HepG2 (cell line): ENCODE measurements around the gene SLC2A13. TPM values are rescaled to one million over a fixed set of nuclear protein-coding genes. Genes with fewer than 3 reads are reported as not detected.

Experiments used
- ATAC-seq: fragments of 200-7000 bp; cut with Tn5 transposase; 3 replicates; pipeline ENCODE4 v1.9.1; 2020; ENCODE audit warnings: mild to moderate bottlenecking, moderate library complexity
- BruUV-seq: library from RNA; stranded (reverse); fragments of 400-500 nt; replicated peaks from 2 replicates; lab custom pipeline; 2021; lab: Mats Ljungman, UMichigan
- CTCF ChIA-PET: fragments of 300-600 bp; formaldehyde crosslinking; extraction: SDS; loops from one replicate; lab custom pipeline; 2021; ENCODE audit warnings: low total read pairs, inconsistent platforms, low intra/inter-chr PET ratio; lab: Yijun Ruan, JAX
- POLR2A ChIA-PET: fragments of 350-600 bp; sonication (Branson Sonifier 250); formaldehyde crosslinking; loops from one replicate; lab custom pipeline; 2020; ENCODE audit warnings: antibody characterized with exemption, inconsistent platforms; lab: Yijun Ruan, JAX
- DNase-seq: peaks from one replicate; pipeline ENCODE4 v3.0.0-alpha.2; 2015; ENCODE audit warnings: low spot score
- FAIRE-seq: peaks from 3 replicates; lab custom pipeline; 2011; peaks lifted over from hg19 to GRCh38; lab: Jason Lieb, UNC
- H2AFZ ChIP-seq: one replicate; pipeline ENCODE4 v1.6.1; 2011; ENCODE audit warnings: low read length, inconsistent platforms
- H3K27ac ChIP-seq: fragments of 300-600 bp; 3 replicates; pipeline ENCODE4 v1.8.0; 2011; ENCODE audit warnings: mixed run types, mild to moderate bottlenecking, mixed read lengths, low read length, inconsistent platforms; ENCODE audit not compliant: insufficient read depth; ENCODE audit errors: extremely low read length
- H3K27me3 ChIP-seq, 2 experiments: fragments of 200-600 bp in 1 of 2; 2 replicates in 1 of 2; 3 replicates in 1 of 2; pipeline versions ENCODE4 v1.6.0 to v1.8.0; 2011; ENCODE audit warnings: low read length in 2 of 2, mild to moderate bottlenecking in 2 of 2, moderate library complexity in 2 of 2, inconsistent platforms in 1 of 2; ENCODE audit not compliant: insufficient read depth in 2 of 2, control insufficient read depth in 1 of 2
- H3K36me3 ChIP-seq, 2 experiments: fragments of 200-600 bp in 1 of 2; replicated peaks in 1 of 2; 2 replicates in 1 of 2; 3 replicates in 1 of 2; pipeline versions ENCODE4 v1.5.1 to v1.8.0; 2011; ENCODE audit warnings: low read length in 2 of 2, inconsistent platforms in 1 of 2; ENCODE audit not compliant: insufficient read depth in 2 of 2, control insufficient read depth in 1 of 2
- H3K4me1 ChIP-seq: 2 replicates; pipeline ENCODE4 v1.5.1; 2012; ENCODE audit warnings: low read length, inconsistent platforms; ENCODE audit not compliant: insufficient read depth
- H3K4me2 ChIP-seq: 2 replicates; pipeline ENCODE4 v1.6.0; 2011; ENCODE audit warnings: low read depth, low read length, inconsistent platforms
- H3K4me3 ChIP-seq, 3 experiments: fragments of 200-600 bp in 1 of 3; sonication (generic), shearing (Covaris generic) in 1 of 3; replicated peaks in 1 of 3; 2 replicates each; pipeline ENCODE4 v1.5.1; 2011 to 2016; ENCODE audit warnings: low read length in 3 of 3, inconsistent platforms in 2 of 3, low read depth in 2 of 3, mild to moderate bottlenecking in 2 of 3, control low read depth in 1 of 3, mixed read lengths in 1 of 3; ENCODE audit not compliant: insufficient read depth in 1 of 3
- H3K79me2 ChIP-seq: one replicate; pipeline ENCODE4 v1.6.1; 2011; ENCODE audit warnings: low read length, inconsistent platforms; ENCODE audit not compliant: insufficient read depth
- H3K9ac ChIP-seq: 2 replicates; pipeline ENCODE4 v1.6.0; 2011; ENCODE audit warnings: mild to moderate bottlenecking, low read depth, low read length, inconsistent platforms; ENCODE audit not compliant: insufficient read depth
- H3K9me3 ChIP-seq: 2 replicates; pipeline ENCODE4 v1.5.1; 2012; ENCODE audit warnings: mild to moderate bottlenecking, low read length
- H4K20me1 ChIP-seq: 2 replicates; pipeline ENCODE4 v1.6.0; 2011; ENCODE audit warnings: inconsistent platforms, mild to moderate bottlenecking, low read length, moderate library complexity; ENCODE audit not compliant: insufficient read depth
- AKAP8 ChIP-seq: sonication (generic); formaldehyde crosslinking; IDR thresholded peaks from 2 replicates; pipeline ENCODE4 v1.5.1; 2020; ENCODE audit warnings: mild to moderate bottlenecking, missing genetic modification reagents
- CENPBD1 ChIP-seq: sonication (generic); formaldehyde crosslinking; IDR thresholded peaks from 2 replicates; pipeline ENCODE4 v1.8.0; 2022; ENCODE audit warnings: missing genetic modification reagents, low read depth, mild to moderate bottlenecking, borderline replicate concordance
- HNRNPL ChIP-seq: fragments of 200-400 bp; formaldehyde crosslinking; IDR thresholded peaks from 2 replicates; pipeline ENCODE4 v1.6.1; 2017; ENCODE audit warnings: mild to moderate bottlenecking, low read depth, low read length
- MAZ ChIP-seq, 2 experiments: sonication (generic) in 1 of 2; formaldehyde crosslinking in 1 of 2; IDR thresholded peaks; 2 replicates each; pipeline versions ENCODE4 v1.5.0 to v1.6.1; 2012 to 2020; ENCODE audit warnings: low read depth in 2 of 2, mild to moderate bottlenecking in 2 of 2, borderline replicate concordance in 1 of 2, improper control_type of control experiment in 1 of 2, low read length in 1 of 2, missing genetic modification reagents in 1 of 2, moderate library complexity in 1 of 2
- MBD4 ChIP-seq: IDR thresholded peaks from 2 replicates; pipeline ENCODE4 v1.6.1; 2012; ENCODE audit warnings: low read length, inconsistent platforms, borderline replicate concordance
- PCBP2 ChIP-seq: fragments of 200-400 bp; formaldehyde crosslinking; optimal IDR thresholded peaks from 2 replicates; pipeline ENCODE3; 2018; ENCODE audit warnings: low read length, low read depth; ENCODE audit not compliant: poor library complexity, severe bottlenecking
- PRDM4 ChIP-seq: sonication (generic); formaldehyde crosslinking; IDR thresholded peaks from 2 replicates; pipeline ENCODE4 v1.9.0; 2021; ENCODE audit warnings: missing genetic modification reagents, borderline replicate concordance
- RFX1 ChIP-seq: fragments of 450-650 bp; IDR thresholded peaks from 2 replicates; pipeline ENCODE4 v1.6.1; 2017
- RXRA ChIP-seq: sonication (generic); formaldehyde crosslinking; IDR thresholded peaks from 2 replicates; pipeline ENCODE4 v1.5.1; 2020; ENCODE audit warnings: missing genetic modification reagents
- TOPORS ChIP-seq: sonication (generic); formaldehyde crosslinking; IDR thresholded peaks from 2 replicates; pipeline ENCODE4 v1.8.0; 2023; ENCODE audit warnings: mild to moderate bottlenecking, missing genetic modification reagents
- ZFP62 ChIP-seq: sonication (generic); formaldehyde crosslinking; IDR thresholded peaks from 2 replicates; pipeline ENCODE4 v1.4.0; 2020; ENCODE audit warnings: missing genetic modification reagents
- ZNF124 ChIP-seq: sonication (generic); formaldehyde crosslinking; IDR thresholded peaks from 2 replicates; pipeline ENCODE4 v1.4.0; 2020; ENCODE audit warnings: missing genetic modification reagents
- ZNF563 ChIP-seq: sonication (generic); formaldehyde crosslinking; IDR thresholded peaks from 2 replicates; pipeline ENCODE4 v1.8.0; 2022; ENCODE audit warnings: mild to moderate bottlenecking, moderate library complexity, missing genetic modification reagents
- WGBS: methylation state at CpG from one replicate; pipeline ENCODE4 v1.1.6; 2017; ENCODE audit warnings: low lambda C conversion rate; 5-methylcytosine and 5-hydroxymethylcytosine counted together
- in situ Hi-C: cut with HindIII; loops from 2 replicates; pipeline ENCODE4 v1.10.0; 2017; ENCODE audit warnings: low pct_unique_long_range_greater_than_20kb; ENCODE audit not compliant: extremely low pct_ligation_motif_present
- intact Hi-C: fragments of 100-400 bp; cut with micrococcal nuclease; formaldehyde crosslinking; loops from one replicate; pipeline ENCODE4 v1.10.0; 2022; ENCODE audit not compliant: unreplicated experiment
- polyA plus RNA-seq, 8 experiments: library from polyadenylated mRNA; depleted of rRNA in 3 of 8; stranded (reverse) in 7 of 8; unstranded in 1 of 8; fragments of >200 nt; fragmentation: Illumina TruSeq in 4 of 8; extraction: Trizol in 4 of 8; gene quantifications; 2 replicates each; pipeline versions ENCODE4 v1.2.1 to v1.2.3, GENCODE V29; 2011 to 2016; ENCODE audit warnings: low read depth in 4 of 8, missing spikeins in 1 of 8, mixed read lengths in 1 of 8; ENCODE audit not compliant: insufficient read depth in 1 of 8
- total RNA-seq, 5 experiments: library from RNA; depleted of rRNA; stranded (reverse); fragments of >200 nt; fragmentation: Illumina TruSeq; extraction: Trizol; gene quantifications; 2 replicates each; pipeline ENCODE4 v1.2.3, GENCODE V29; 2016; ENCODE audit warnings: low read depth in 1 of 5

Gene SLC2A13
- total and polyA plus RNA-seq, 2 of the 13 experiments (the other 11 are each of a cell fraction or from before 2014, with no cell fraction given): 5.5 to 6.0 TPM

GRCh38 chr12:40142001-40142744, 36.3 kb upstream of the SLC2A13 start:
- Histone ChIP-seq H3K9ac (no peak overlapping the region), H3K4me2 (no peak overlapping the region), H3K36me3 (no peaks in the 10 kb centered on the region), H3K79me2 (no peaks in the 10 kb centered on the region), H2AFZ (no peak overlapping the region), H3K27me3 (no peaks in the 10 kb centered on the region; a peak in 1 of 5 replicates), H4K20me1 (no peaks in the 10 kb centered on the region), H3K27ac (no peak overlapping the region), H3K4me3 (no peak overlapping the region), H3K4me1 (no peaks in the 10 kb centered on the region), H3K9me3 (no peaks in the 10 kb centered on the region)
- DNase-seq: no peak
- POLR2A ChIA-PET: no interaction called here
- no peak for ATAC-seq
- intact Hi-C loops: no loop called here
- BruUV-seq: no TSS peak
- in situ Hi-C loops: no loop called here
- no peak for FAIRE-seq
- CTCF ChIA-PET: no interaction called here
- 1% methylated on average over 4 of the region's 4 CpGs for WGBS
- TF ChIP-seq HNRNPL: no peak

GRCh38 chr12:40138526-40138925, 32.6 kb upstream of the SLC2A13 start:
- Histone ChIP-seq H4K20me1 (no peaks in the 10 kb centered on the region), H3K27me3 (no peaks in the 10 kb centered on the region; a peak in 1 of 5 replicates), H2AFZ (no peak overlapping the region), H3K4me3 (no peak overlapping the region), H3K9ac (no peak overlapping the region), H3K4me2 (no peak overlapping the region), H3K79me2 (no peaks in the 10 kb centered on the region), H3K27ac (no peak overlapping the region), H3K4me1 (no peaks in the 10 kb centered on the region), H3K9me3 (no peaks in the 10 kb centered on the region), H3K36me3 (no peaks in the 10 kb centered on the region)
- 45% methylated on average over 2 of the region's 2 CpGs for WGBS
- ChIA-PET POLR2A (no interaction called here), CTCF (no interaction called here)
- ATAC-seq (no peak), FAIRE-seq (no peak), DNase-seq (no peak)
- intact Hi-C loops (no loop called here), in situ Hi-C loops (no loop called here)
- no TSS peak for BruUV-seq
- TF ChIP-seq MAZ (IDR thresholded peaks at IDR 0.05; ENCODE audit: borderline replicate concordance, low read depth, low read length) (no peak), MAZ (CRISPR knock-in tag; IDR thresholded peaks at IDR 0.05; ENCODE audit: low read depth) (no peak), PCBP2 (no peak), CENPBD1 (CRISPR knock-in tag) (no peak), ZFP62 (CRISPR knock-in tag) (no peak), TOPORS (CRISPR knock-in tag) (no peak), ZNF124 (CRISPR knock-in tag) (no peak), ZNF563 (no peak), AKAP8 (CRISPR knock-in tag) (no peak), MBD4 (no peak), RFX1 (no peak), PRDM4 (CRISPR knock-in tag) (no peak), RXRA (CRISPR knock-in tag) (no peak)
